GM18499 (cell line): ENCODE data around the gene LIN37.
"Not testable (repeated sequence)": the region's sequence is repeated elsewhere in the genome, so short reads cannot be mapped to it uniquely, and the experiment has no call there.

Experiments
- ATAC-seq: cut with Tn5 transposase; IDR thresholded peaks from one replicate; pipeline ENCODE4 v1.9.1; 2021; ENCODE audit warnings: moderate number of reproducible peaks; ENCODE audit not compliant: insufficient read depth, unreplicated experiment

Gene LIN37

GRCh38 chr19:35786299-35787160, 38.2 kb downstream of the LIN37 start:
- no peak for ATAC-seq

DNA sequence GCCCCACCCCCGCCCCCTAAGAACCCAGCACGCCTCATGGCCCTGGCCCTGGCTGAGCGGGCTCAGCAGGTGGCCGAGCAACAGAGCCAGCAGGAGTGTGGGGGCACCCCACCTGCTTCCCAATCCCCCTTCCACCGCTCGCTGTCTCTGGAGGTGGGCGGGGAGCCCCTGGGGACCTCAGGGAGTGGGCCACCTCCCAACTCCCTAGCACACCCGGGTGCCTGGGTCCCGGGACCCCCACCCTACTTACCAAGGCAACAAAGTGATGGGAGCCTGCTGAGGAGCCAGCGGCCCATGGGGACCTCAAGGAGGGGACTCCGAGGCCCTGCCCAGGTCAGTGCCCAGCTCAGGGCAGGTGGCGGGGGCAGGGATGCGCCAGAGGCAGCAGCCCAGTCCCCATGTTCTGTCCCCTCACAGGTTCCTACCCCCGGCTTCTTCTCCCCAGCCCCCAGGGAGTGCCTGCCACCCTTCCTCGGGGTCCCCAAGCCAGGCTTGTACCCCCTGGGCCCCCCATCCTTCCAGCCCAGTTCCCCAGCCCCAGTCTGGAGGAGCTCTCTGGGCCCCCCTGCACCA, 38.9 kb downstream of the LIN37 start:
- ATAC-seq, result no peak

- ATAC-seq, result no peak
Measured at GRCh38 chr19:35788205-35788960, 40.0 kb downstream of the LIN37 start.

DNA sequence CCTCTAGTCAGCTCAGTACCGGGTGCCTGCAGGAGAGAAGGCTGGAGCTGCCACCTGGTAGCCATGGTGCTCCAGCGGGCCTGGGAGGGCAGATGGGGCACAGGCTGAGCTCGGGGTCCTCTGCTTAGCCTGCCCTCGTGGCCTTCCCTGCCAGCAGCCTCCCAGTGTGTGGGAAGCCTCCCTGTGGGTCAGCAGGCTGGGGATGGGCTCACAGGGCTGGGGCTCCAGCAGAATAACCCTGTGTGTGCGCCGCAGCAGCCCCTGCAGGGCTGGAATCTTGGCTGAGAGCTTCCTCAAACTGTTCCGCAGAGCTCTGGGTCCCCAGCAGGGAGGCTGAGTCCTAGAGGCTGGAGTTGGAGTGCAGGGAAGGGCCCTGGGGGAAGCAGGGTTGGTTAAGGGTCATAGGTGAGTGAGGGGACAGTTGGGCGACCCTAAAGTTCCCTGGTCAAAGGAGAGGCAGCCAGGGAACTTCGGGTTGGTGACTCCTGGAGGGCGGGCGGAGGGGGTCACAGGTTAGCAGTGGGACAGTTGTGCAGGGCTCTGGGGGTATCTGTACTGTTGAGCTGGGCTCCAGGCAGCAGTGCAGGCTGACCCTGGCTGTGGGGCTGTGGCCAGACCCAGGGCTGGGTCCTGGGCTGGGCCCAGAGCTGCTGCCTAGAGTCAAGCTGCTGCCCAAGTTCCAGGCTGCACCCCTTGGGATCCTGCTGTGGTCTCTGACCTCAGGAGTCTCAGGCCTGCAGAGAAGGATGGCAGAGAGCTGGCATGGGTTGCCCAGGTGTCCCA, 41.0 kb downstream of the LIN37 start:
- no peak for ATAC-seq

DNA sequence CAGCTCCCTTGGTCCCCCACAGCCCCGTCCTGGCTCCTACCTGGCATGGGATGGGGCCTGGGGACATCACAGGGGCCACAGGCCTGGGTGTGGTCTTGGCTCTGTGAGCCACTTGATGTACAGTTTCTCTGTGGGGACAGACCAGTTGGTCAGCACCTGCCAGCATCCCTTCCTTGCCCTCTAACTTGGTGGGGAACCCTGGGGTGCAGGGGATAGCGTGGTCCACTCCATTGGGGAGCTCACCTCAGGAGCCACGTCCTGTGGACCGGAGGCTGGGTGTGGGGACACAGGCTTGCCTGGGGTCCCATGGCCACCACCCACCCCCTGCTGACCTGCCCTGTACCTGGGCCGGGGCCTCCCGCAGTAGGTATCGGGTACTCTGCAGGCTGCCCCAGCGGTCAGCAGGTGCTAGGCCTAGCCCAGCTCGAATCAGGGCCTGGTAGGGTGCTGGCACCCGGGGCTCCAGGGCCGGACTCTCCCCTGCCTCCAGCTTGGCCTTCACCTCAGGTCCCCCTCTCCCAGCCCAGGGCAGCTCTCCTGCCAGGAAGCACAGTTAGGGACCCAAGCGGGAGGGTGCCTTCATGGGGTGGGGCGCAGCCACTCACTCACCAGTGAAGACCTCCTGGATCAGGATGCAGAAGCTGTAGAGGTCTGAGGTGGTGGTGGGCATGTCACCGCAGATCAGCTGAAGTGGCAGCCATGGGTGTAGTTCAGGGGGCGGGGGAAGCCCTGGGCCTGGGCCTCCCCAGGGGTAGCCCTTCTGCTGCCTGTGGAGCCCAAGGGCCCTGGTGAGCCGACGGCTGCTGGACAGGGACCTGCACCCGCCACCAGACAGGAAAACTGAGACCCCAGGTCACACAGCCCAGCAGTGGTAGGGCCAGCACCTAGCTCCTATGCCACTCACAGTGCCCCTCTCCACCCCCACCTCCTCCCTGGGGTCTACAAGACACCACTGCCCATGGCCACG, 41.9 kb downstream of the LIN37 start:
- no peak for ATAC-seq

- no peak for ATAC-seq
Measured at GRCh38 chr19:35790981-35791813, 42.8 kb downstream of the LIN37 start.

GRCh38 chr19:35791814-35792279, 43.5 kb downstream of the LIN37 start:
- ATAC-seq, result no peak

DNA sequence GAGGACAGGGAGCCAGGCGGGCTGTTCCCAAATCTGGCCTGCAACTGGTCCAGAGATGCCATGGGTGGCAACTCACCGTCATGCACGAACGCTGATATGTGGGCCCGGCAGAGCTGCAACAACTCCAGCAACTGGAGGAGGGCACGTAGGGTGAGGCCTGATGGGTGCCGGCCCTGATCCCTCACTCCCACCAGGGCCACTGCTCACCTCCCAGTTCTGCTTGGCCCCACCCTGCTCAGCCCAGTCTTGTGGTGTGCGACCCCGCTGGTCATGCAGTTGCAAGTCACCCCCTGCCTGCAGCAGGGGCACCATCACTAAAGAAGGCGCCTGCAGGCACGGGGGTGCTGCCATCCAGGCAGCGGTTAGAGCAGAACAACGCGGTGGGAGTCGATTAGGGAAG, 43.9 kb downstream of the LIN37 start:
- ATAC-seq, result no peak

GRCh38 chr19:35792888-35793287, 44.5 kb downstream of the LIN37 start:
- no peak for ATAC-seq

- ATAC-seq, result no peak
Measured at GRCh38 chr19:35793381-35794165, 45.2 kb downstream of the LIN37 start.

GRCh38 chr19:35795564-35795963, 47.2 kb downstream of the LIN37 start:
- ATAC-seq, result not testable (repeated sequence)

DNA sequence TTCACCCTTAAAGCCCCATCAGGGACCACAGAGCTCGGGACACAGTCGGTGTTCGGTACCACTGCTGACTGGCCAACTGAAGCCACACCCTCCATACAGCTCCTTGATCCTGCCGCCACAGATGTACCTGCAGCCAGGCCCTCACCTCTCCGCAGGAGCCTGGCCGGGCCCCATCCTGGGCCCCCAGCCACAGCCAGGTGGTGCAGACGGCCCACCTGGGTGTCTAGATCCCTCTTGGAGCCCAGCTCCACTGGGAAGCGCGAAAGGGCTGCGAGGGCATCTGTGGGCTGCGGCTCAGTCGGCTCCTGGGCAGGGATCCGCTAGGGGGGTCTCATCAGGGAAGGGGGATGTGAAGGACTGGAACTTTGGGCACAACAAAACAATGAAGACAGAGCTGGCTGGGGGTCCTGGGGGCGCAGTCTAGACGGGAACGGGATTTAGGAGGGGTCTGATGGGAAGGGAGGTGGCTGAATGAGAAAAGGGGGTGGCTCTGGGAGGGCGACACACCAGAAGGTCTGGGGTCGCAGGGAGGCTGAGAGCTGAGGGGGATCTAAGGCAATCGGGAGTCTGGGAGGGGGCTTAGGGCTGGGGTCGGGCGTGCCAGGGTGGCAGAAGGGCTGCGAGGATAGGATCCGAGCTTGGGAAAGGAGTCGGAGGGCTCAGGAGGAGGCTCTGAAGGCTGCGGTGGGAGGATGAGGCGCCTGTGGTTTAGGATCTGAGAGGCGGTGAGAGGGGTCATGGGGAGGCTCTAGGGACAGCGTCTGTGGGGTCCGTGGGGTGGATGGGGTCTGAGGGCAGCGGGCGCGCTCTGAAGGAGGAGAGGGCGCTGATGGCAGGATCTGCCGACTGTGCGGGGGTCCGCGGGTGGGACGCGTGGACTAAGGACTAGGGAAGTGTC, 48.5 kb downstream of the LIN37 start:
- no peak for ATAC-seq

GRCh38 chr19:35797663-35798062, 49.3 kb downstream of the LIN37 start:
- ATAC-seq, result no peak

GRCh38 chr19:35801828-35802227, 53.5 kb downstream of the LIN37 start:
- ATAC-seq, result no peak
